HG03354 (cell line): ENCODE data around the gene PRMT7.

Experiments
- ATAC-seq: cut with Tn5 transposase; IDR thresholded peaks from one replicate; pipeline ENCODE4 v1.9.1; 2021; ENCODE audit warnings: mild to moderate bottlenecking; ENCODE audit not compliant: unreplicated experiment, poor library complexity, severe bottlenecking

The PRMT7 gene

GRCh38 chr16:68371706-68372380 is 61.0 kb downstream of the PRMT7 start:
- no peak for ATAC-seq

- ATAC-seq: no peak
Observed at GRCh38 chr16:68372381-68372720, 61.5 kb downstream of the PRMT7 start.

- ATAC-seq: no peak
Observed at GRCh38 chr16:68372806-68373205, 62.0 kb downstream of the PRMT7 start.

GRCh38 chr16:68373528-68374245 is 62.9 kb downstream of the PRMT7 start:
- ATAC-seq: no peak

- ATAC-seq: no peak
Observed at GRCh38 chr16:68374246-68374805, 63.5 kb downstream of the PRMT7 start.

- ATAC-seq: no peak
Observed at GRCh38 chr16:68374961-68375660, 64.3 kb downstream of the PRMT7 start.

- no peak for ATAC-seq
Observed at GRCh38 chr16:68375801-68376536, 65.2 kb downstream of the PRMT7 start.

- ATAC-seq: no peak
Observed at GRCh38 chr16:68376590-68376989, 65.8 kb downstream of the PRMT7 start.

- ATAC-seq: no peak
Observed at GRCh38 chr16:68377221-68377620, 66.4 kb downstream of the PRMT7 start.

GRCh38 chr16:68377667-68378393 is 67.0 kb downstream of the PRMT7 start:
- ATAC-seq: no peak

- ATAC-seq: no peak
Observed at GRCh38 chr16:68378436-68379415, 67.9 kb downstream of the PRMT7 start.

GRCh38 chr16:68379472-68380347 is 68.9 kb downstream of the PRMT7 start:
- no peak for ATAC-seq

- no peak for ATAC-seq
Observed at GRCh38 chr16:68380348-68380670, 69.5 kb downstream of the PRMT7 start.

- no peak for ATAC-seq
Observed at GRCh38 chr16:68380676-68381362, 70.0 kb downstream of the PRMT7 start.

GRCh38 chr16:68381363-68381724 is 70.5 kb downstream of the PRMT7 start:
- no peak for ATAC-seq

GRCh38 chr16:68382296-68382718 is 71.5 kb downstream of the PRMT7 start:
- ATAC-seq: no peak

- no peak for ATAC-seq
Observed at GRCh38 chr16:68383858-68384257, 73.0 kb downstream of the PRMT7 start.
